HG02588 (cell line): ENCODE measurements around the gene TTI1.

Source experiments
- ATAC-seq: cut with Tn5 transposase; IDR thresholded peaks from one replicate; pipeline ENCODE4 v1.9.1; 2021; ENCODE audit warnings: mild to moderate bottlenecking, moderate library complexity; ENCODE audit not compliant: unreplicated experiment

TTI1 gene

DNA sequence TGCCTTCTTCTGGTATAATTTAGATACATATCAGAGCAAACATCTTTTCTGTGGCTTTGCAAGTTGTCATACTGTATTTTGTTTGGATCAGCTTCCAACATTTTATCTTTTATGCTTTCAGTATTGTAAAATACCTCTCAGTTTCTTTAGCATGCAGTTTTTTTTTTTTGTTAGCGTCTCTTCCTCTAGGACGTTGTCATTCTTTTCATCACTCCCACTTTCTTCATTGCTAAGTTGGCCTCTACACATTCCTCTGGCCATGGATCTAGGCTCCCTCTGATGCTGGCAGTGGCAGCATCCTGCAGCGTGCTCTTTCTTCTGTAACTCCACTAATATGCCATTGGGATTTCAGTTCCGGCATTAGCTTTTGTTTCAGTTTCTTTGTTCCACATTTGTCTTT lies 22.0 kb upstream of the TTI1 start:
- no peak for ATAC-seq

DNA sequence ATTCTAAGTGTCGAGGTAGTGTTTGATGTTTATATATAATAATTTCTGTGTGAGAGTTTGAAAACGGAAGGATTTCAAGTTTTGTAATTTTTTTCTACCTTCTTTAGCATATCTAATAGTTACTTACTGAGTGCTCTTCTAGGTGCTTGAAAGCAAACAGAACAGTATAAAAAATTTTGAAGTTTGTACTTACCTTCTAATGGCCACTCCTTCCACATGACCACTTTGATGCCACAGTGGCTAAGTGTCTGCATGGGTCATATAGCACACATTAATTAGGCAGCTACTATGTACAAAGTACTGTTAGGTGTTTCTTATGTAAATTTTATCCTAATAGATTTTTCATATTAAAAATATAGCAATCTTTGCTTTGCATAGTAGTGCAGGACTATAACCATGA lies 21.4 kb upstream of the TTI1 start:
- no peak for ATAC-seq

GRCh38 chr20:38052870-38053269 lies 19.6 kb upstream of the TTI1 start:
- no peak for ATAC-seq

- no peak for ATAC-seq
Observed at GRCh38 chr20:38050686-38051085, 17.4 kb upstream of the TTI1 start.

DNA sequence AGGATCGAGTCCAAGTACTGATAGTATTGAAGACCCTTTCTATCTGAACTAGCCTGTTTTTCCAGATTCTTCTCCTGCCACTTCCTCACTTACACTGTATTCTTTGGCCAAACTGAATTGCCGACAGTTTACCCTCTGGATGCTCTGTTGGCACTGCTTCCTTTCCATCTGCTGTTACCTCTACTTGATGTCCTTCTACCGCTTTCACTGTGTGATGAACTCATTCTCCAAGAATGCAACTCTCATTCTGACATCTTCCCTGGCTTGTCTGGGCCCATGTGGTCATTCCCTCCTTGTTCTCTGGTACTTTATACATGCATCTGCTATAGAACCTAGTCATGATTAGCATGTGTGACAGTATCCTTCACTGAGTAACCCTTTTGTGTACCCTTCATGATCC lies 16.5 kb upstream of the TTI1 start:
- ATAC-seq: no peak

- ATAC-seq: no peak
Observed at GRCh38 chr20:38046572-38046971, 13.3 kb upstream of the TTI1 start.

DNA sequence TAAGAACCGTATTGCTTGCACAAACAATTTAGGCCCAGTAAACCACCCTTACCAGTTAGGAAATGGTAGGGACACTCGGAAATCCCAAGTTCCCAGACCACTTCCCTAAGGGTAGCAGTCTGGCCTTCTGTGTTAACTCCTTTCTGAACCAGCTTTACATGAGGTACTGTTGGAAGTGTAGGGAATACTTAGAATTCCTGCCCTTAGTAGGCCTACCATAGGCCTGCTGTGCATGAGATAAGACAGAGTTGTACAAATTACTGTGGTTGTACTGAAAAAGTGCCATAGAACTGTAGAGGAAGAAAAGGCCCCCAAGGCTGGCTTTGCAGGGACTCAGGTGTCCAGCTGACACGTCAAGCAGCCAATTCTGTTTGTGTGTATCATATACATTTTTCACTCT lies 11.4 kb upstream of the TTI1 start:
- no peak for ATAC-seq

DNA sequence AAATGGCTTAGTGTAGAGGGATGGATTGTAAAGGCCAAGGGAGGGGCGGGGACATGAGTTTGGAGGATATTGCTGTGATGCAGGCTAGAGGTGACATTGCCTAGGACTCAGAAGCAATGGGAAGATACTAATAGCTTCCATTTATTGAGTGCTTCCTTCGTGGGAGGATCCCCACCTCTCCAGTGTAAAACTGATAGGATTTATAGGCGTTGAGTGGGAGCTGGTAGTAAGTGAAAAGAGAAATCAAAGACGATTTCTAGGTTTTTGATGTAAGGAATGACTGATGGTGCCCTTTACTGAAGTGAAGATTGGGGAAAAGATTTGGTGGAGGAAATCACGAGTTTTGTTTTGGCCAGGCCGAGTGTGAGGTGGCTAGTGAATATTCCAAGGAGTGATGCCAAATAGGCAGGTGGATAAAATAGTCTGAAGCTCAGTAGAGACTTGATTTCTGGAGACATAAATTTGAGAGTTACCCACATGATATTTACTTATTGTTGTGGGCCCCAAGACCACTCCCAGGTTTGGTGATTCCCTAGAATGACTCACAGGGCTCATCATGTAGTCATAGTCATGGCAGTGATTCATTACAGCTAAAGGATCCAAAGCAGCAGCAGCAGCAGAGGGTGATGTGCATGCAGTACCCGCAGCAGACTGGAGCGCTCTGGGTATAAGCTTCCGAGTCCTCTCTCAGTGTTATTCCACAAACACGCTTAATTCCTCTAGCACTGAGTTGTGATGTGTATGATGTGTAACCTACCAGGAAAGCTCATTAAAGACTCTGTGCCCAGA lies 10.4 kb upstream of the TTI1 start:
- no peak for ATAC-seq

DNA sequence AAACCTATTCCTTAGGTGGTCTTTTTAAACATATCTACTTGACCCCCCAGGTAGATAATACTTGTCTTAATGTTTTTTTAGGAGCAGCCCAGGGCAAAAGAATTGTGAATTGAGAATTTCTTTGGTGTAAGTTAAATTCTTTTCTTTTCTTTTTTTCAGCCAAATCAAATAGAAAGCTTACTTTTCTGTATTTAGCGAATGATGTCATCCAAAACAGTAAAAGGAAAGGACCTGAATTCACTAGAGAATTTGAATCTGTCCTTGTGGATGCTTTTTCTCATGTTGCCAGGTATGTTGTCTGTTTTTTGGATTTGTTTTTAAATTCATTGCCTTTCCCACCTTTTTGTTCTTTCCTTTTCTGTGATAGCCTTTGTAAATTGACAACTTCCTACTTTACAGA lies 7.0 kb upstream of the TTI1 start:
- no peak for ATAC-seq

DNA sequence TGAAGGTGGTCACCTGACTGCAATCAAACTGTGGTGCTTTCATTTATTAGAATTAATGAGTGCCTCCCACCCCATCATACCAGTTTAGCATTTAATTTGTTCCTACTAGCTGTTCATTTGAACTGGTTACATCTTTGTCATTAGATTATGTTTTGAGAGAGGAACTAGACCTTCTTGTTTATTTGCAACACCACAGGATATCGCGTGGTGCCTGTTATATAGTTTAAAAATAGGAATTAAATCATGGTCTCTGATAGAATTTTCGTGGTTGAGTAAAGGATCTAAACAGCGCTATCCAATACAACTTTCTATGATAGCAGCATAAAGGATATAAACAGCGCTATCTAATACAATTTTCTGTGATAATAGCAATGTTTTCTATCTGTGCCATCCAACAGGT lies 3.1 kb upstream of the TTI1 start:
- no peak for ATAC-seq

DNA sequence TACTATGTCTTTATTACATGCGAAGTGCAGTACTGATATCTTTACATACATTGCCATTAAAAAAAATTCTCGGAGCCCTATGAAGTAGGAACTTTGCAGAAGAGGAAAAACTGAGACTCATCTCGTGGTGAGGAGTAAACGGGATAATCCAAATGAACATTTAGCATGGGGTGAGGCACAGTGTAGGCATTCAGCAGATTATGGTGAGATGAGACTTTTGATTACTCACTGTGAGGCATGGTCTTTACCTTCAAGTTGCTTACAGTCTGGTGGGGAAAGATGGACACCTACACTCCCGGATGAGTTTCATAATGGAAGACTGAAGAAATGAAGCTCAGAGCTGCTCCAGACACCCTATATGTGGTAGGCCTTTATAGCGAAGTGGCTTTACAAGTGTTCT lies 1.7 kb upstream of the TTI1 start:
- no peak for ATAC-seq

DNA sequence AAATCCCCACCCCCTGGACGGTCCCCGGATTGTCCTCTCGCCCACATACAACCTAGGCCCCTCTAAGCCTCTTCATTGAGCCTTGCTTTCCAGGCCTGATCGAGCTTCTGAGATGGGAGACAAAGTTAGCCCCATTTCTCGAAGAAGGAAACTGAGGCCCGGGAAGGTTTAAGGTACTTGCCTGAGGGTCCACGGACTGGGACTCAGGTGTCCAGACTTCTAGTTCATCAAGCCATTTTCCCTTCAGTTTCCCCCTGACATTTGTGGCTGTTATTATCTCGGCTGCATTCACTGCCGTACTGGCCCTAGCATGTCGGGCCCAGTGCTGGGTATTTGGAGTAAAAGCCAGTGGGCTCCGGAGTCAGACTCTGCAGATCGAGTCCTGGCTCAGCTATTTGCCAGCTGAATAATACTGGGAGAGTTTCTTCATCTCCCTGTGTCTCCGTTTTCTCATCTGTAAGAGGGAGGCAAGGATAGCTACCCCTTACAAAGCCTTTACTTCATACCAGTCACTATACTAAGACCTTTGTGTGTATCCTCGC lies 923 bp upstream of the TTI1 start:
- ATAC-seq: no peak

DNA sequence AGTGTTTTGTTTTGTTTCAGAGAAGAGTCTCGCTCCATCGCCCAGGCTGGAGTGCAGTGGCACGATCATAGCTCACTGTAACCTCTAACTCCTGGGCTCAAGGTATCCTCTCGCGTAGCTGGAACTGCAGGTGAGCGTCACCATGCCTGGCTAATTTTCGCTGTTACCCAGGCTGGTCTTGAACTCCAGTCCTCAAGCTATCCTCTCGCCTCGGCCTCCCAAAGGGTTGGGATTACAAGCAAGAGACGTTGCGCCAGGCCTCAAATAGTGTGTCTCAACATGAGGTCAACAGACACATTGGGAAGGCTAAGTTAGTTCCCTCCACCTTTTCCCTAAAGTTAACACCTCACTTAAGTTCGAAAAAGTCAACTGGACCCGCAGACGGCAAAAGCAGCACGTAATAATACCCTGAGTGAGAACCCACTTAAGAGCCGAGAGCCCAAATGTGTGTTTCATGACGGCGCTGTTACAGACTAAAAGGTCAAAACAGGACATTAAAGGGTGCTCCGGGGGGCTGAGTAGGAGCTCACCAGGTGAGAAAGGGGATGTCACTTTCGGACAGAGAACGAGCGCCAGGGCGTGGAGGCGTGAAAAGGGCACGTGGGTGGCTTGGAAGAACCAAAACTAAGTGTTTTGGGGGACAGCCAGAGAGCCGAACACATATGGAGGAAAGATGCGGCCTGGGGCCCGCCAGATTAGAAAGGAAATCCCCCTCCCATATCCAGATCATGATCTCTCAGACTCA lies 499 bp downstream of the TTI1 start:
- peak; percentile 52 for ATAC-seq

DNA sequence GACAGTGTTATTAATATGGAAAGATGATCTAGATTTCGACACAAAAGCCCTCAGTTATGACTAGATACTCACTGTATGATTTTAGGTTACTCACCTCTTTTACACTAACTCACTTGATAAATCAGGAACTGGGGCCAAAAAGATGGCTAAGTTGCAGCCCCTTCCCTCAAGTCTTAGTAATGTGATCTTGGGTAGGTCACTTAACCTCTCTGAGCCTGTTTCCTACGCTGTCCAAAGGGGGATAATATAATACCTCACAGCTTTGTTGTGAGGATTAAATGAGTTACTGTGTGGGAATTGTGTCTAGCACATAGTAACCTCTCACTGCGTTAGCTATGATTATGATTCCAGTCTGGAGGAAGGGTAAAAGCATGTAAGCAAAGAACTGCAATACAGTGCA lies 1.3 kb downstream of the TTI1 start:
- ATAC-seq: no peak

DNA sequence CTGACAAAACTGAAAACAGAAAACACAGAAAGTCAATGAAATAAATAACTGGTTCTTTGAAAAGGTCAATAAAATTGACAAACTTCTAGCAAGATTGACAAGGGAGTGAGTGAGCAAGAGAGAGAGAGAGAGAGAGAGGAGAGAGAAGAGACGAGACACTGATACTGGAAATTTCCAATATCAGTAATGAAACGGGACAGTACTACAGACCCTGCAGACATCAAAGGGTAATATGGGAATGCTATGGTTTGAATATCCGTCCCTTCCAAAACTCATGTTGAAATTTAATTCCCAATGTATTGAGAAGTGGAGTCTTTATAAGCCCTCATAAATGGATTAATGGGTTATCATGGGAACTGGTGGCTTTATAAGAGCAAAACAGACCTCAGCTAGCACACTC lies 3.8 kb downstream of the TTI1 start:
- no peak for ATAC-seq

- no peak for ATAC-seq
Observed at GRCh38 chr20:38024496-38024895, 8.8 kb downstream of the TTI1 start.

DNA sequence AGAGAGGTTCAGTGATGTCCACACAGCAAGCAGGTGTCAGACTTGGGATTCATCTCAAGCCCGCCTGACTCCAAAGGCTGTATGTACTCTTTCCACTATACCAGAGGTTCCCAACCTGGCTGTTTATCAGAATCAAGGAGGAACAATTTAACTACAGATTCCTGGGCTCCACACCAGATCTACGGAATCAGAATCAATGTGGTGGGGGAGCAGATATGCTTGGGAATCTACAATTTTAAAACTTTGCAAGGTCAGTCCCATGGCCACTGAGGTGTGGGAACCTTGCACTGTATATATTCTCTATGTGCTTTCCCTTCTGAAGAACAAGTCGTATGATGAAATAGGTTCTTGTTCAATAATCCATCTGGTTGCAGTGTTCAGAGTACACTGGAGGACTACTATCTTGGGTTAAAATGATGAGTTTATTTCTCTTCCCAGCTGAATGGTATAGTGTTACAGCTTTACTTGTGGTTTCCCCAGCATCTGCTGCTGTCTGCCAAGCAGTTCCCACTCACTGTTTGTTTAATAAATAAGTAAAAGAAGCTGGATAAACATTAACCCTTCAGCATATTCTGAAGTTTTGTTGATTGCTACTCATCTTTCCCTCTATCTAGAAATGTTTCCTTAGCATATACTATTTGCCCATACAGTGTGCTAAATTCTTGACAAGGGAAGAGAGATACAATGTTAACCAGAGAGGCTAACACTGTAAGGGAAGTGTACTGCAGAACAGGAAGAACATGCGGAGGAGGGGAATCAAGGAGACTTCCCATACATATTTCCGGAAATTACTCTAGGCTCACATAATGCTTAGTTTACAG lies 9.9 kb downstream of the TTI1 start:
- ATAC-seq: no peak

DNA sequence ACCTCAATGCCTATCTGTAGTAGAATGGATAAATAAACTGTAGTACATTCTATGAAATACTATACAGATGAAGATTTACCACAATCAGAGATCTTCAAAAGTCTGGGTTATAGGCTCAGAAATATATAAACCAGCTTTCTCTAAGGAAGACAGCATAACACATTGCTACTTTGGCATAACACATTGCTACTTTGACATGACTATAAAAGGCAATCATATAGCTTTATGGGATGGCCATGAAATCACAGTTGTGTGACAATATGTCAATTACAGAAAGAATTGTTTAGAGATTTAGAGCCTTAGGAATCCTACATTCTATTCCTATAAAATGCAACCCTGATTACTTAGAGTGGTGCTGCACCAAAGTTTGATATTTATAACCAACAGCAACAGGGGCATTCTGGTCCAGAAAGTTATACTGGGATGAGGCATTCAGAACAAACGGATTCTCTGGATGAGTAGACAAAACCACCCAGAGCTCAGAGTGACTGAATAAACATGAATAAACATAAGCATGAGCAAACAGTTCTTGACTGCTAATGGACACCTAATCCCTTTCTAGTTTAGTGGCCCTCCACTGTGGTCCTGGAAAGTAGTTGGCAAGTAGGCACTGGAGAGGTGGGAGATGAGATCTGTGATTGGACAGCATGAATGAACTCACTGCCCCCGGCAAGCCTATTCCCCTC lies 12.0 kb downstream of the TTI1 start:
- ATAC-seq: no peak

GRCh38 chr20:38018385-38018784 lies 14.9 kb downstream of the TTI1 start:
- no peak for ATAC-seq

- no peak for ATAC-seq
Observed at GRCh38 chr20:38017959-38018358, 15.3 kb downstream of the TTI1 start.

DNA sequence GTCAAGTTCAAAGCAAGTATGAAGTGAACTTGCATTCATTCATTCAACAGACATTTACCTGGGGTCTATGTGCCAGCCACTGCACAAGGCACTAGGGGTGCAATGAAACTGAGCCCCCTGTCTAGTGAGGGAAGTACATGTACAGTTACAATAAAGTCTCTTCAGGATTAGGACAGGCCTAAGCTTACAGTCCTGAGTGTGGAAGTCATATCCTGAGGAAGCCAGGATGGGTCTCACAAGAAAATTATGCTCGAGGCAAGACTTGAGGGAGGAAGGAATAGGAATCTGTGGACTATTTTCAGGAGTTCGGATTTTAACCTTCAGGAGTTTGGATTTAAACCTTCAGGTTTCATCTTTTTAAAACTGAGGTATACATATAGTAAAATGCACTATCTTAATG lies 19.4 kb downstream of the TTI1 start:
- no peak for ATAC-seq
